NCI-H345 treated with DMSO at 0.1 percent for 48 hours (cell line): ENCODE results near the gene ARMH3.

Source experiments
- DNase-seq: peaks from one replicate; lab custom pipeline; 2025; ENCODE audit not compliant: unreplicated experiment; lab: John Stamatoyannopoulos, UW

Gene ARMH3

GRCh38 chr10:101897633-101898032 is 158.3 kb downstream of the ARMH3 start:
- peak; percentile 10 for DNase-seq

DNA sequence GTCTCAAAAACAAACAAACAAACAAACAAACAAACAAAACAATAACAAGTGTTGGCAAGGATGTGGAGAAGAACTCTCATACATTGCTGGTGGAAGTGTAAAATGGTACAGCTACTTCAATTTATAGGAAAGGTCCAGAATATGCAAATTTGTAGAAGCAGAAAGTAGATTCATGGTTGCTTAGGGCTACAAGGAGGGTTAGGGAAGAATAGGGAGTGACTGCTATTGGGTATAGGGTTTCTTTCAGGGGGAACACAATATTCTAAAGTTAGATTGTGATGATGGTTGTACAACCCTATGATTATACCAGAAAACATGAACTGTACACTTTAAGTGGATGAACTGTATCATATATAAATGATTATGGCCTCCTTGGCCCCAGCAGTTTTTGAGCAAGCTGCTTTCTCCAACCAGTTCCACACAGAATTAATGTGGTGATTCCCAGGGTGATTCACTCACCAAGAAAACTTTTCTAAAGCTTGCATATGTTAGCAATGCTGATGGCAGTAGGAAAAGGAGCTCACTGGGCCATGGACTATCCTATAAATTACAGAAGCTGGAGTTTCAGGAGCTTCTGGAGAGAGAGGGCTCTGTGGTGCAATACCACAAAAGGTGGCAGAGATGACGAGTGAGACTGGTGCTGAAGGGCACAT is 159.6 kb downstream of the ARMH3 start:
- DNase-seq, result no peak

DNA sequence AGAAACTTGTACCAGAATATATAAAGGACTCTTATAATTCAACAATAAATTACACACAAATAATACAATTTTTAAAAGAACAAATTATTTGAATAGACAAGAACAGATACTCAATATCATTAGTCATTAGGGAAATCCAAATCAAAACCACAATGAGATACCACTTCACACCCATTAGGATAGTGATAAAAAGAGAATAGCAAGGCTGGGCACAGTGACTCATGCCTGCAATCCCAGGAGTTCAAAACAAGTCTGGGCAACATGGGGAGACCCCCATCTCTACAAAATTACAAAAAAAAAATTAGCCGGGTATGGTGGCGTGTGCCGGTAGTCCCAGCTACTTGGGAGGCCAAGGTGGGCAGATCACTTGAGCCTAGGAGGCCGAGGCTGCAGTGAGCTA is 160.2 kb downstream of the ARMH3 start:
- DNase-seq, result no peak

DNA sequence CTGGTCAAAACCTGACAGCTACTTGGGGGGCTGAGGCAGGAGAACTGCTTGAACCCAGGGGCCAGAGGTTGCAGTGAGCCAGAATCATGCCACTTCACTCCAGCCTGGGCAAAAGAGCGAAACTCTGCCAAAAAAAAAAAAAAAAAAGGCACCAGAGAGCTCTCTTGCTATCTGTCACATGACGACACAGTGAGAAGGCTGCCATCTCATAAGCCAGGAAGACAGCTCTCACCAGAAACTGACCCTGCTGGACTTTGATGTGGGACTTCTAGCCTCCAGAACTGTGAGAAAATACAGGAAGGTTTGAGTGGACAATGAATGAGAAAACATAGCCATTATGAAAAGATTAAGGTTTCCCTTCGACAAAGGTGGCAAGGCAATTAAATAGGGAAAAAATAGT is 161.2 kb downstream of the ARMH3 start:
- no peak for DNase-seq

DNA sequence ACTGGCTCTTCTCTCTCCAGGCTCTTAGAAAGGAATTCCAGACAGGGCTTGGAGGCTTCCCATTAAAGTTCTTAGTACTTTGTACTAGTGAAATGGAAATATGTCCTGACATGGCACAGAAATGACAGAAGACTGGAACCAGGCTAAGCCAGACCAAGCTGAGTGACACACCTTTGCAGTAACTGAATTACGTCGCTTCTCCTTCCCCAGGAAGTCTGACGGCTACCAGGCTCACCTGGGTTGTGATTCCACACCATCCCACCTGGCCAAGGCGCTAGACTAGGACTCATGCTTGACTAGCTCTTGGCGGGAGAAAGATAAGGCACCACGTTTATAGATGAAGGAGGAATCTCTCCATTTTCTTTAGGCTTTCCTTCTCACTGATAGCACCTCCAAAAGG is 161.7 kb downstream of the ARMH3 start:
- DNase-seq, result no peak

- DNase-seq, result no peak
Observed at GRCh38 chr10:101893510-101894120, 162.4 kb downstream of the ARMH3 start.

- DNase-seq, result no peak
Observed at GRCh38 chr10:101892782-101893391, 163.1 kb downstream of the ARMH3 start.

DNA sequence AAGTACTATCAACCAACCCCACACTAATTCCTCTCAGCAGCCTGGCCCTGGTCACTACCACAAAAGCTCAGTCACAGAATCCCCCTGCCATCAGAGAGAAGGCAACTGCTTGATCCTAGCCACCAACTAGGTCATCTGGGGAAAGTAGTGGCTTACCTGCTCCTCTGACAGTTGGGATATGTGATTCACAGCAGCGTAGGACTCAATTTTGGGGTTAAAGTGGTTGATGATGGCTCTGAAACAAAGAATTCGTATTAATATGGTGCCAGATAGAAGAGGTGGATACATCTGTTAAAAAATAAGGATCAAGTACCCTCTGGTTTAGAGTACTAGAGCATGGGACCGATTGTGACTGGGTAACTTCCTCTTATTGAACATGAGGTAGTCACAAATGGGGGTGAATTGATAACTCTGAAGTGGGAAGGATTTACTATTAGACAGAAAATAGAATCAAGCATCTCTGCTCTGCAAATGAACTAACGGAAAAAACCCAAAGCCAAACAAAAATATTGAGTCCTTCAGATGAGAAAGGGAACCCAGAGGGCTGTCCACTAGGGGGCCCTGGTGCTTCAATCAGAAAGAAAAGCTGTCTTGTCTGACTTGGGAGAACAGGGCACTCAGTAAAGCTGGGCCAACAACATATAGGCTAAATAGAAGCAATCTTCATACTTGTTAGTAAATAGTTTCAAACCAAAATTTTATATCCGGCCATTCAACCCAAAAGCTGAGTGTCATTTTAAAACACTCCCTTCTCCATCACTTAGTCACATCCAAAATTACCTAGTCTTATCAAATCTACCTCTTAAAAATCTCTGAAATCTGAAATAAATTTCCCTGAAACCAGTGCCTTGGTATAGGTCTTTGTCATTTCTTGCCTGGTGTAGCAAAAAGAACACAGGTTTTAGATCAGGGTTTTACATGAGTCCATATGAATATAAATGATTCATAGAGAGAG is 166.4 kb downstream of the ARMH3 start:
- DNase-seq, result peak; percentile 9

GRCh38 chr10:101888251-101888949 is 167.6 kb downstream of the ARMH3 start:
- DNase-seq, result no peak

DNA sequence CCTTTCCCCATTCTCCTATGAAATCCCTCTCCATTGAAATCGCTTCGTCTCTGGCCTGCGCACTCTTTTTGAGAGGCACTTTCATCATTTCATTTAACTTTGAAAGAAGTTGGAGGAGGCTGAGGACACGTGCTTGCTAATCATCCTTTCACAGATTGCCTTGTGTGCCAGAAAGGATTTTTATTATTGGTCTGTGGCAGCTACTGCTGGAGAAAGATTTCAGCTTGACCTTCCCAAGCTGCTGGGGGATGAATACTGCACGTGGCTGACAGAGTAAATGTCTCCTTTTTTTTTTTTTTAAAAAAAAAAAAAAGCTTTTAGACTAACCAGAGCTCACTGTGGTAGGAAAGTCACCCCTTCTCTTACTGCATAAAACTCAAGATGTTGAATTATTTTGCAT is 168.2 kb downstream of the ARMH3 start:
- no peak for DNase-seq

DNA sequence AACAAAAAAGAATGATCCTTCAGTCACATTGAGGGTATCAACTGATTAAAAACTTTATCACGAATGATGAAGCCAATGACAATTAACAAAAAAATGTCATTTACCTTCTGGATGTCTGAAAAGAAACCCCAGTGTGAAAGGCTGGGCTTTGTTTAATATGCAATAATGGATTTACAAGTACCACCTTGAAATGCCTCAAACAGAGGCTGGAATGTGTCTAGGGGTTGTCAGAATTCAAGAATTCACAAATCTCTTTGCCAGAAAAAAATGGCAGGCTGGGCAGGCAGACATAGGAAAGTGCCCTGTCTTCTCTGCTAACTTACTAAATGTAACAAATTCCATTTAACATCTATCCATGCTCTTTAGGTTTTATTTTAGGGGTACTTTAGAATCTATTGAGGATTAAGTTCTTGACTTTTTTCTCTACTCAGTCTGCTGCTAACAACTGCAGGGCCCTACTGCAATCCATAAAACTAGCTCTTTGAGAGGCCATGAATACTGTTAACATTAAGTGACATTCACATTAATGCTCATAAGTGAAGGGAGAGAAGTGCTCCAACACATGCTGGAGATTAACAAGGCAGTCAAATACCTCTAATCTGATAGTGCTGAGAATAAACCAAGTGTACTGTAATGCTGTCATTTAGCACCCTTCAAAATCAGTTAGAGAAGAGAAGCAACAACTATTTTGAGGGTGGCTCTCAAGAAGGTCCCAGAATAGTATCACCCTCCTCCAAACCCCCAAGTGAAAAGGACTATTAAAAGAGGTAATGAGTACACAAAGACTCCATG is 169.3 kb downstream of the ARMH3 start:
- no peak for DNase-seq

- no peak for DNase-seq
Observed at GRCh38 chr10:101881036-101881774, 174.8 kb downstream of the ARMH3 start.

DNA sequence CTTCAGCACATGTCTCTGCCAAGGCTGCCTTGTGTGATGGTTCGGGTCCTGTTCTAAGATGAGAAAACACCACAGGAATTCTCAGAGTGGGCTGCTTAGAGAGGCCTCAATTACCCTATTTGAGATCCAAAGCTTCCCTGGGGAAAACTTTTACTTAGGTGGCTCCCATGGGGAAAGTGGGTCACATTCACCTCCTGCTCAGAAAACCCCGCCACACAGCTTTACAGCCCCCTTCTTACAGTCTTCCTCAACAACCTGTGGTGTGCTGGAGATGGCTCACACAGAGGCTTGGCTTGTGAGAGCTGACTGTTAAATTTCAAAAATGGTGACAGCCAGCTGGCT is 175.8 kb downstream of the ARMH3 start:
- DNase-seq, result no peak

- DNase-seq, result no peak
Observed at GRCh38 chr10:101879456-101880231, 176.3 kb downstream of the ARMH3 start.

DNA sequence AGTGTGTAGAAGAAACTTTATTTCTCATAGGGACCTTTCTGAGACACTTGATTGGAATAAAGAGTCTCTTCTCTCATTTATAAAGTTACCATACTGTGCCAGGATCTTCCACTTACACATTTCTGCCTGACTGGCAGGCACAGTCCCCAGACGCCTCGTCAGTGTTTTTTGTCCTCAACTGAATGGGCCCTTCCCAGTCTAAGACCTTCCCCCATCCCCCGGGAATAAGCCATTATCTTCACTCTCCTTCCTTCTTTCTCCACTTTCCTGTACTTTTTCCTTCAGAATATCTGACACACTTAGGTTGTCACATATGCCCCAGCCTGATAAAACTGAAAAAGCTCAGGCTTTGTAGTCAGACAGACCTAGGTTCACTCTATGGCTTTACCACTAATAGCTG is 177.1 kb downstream of the ARMH3 start:
- DNase-seq, result no peak

DNA sequence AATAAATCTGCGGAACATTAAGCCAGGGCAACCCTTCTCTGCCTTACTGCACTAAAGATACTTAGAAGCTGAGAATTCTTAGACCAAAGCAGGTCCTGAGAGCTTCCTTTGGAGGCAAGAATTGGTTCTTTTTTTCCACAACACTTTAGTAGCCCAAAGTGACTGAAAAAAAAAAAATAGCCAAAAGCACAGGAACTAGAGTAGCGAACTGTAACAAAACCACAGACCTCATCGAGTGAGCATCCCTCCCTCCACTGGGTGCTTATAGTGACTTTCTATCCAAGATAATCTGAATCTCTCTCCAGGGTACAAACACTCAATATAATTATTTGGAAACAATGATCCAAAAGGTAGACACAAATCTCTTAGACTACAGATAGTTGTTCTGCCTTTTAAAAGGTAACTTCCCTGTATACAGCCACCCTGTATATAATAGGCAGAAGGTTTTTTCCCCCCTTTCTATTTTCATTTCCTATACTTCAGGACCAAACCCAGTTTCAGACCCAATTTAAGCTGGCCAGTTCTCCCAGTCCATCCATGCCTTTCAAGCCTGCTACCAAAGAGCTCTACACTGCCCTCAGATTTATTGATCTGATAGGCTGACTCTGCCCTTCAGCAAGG is 180.8 kb downstream of the ARMH3 start:
- no peak for DNase-seq

GRCh38 chr10:101874252-101874651 is 181.7 kb downstream of the ARMH3 start:
- DNase-seq, result no peak

- DNase-seq, result no peak
Observed at GRCh38 chr10:101867931-101868330, 188.0 kb downstream of the ARMH3 start.
